GM23338 (cell line): Measurements from ENCODE around the gene ACTG1.

Experiments
- CREB1 ChIP-seq: fragments of 250-450 bp; sonication (Bioruptor Pico); IDR thresholded peaks from 2 replicates; pipeline ENCODE4 v1.5.0; 2020; ENCODE audit warnings: low read depth, mild to moderate bottlenecking, moderate library complexity
- EZH2 ChIP-seq: fragments of 200-600 bp; sonication (generic); IDR thresholded peaks from one replicate; pipeline ENCODE4 v1.8.0; 2017; ENCODE audit warnings: antibody characterized with exemption, mild to moderate bottlenecking, low read depth; ENCODE audit not compliant: unreplicated experiment
- EZH2phosphoT487 ChIP-seq: fragments of 200-600 bp; sonication (generic); IDR thresholded peaks from one replicate; pipeline ENCODE4 v1.8.1; 2018; ENCODE audit warnings: antibody characterized with exemption; ENCODE audit not compliant: unreplicated experiment
- POLR2AphosphoS5 ChIP-seq: IDR thresholded peaks from 2 replicates; pipeline ENCODE4 v1.6.1; 2016; ENCODE audit warnings: antibody characterized with exemption, low read depth
- ZNF331 ChIP-seq: fragments of 250-450 bp; sonication (Bioruptor Pico); IDR thresholded peaks from 2 replicates; pipeline ENCODE4 v1.5.0; 2020; ENCODE audit warnings: low read depth, mild to moderate bottlenecking, moderate library complexity
- TF ChIP-seq, protein P1 (sequence below), 2 experiments: fragments of 200-600 bp in 1 of 2; sonication (generic) in 1 of 2; conservative IDR thresholded peaks; 2 replicates each; pipeline versions ENCODE4 v1.5.1 to v1.6.1; 2016 to 2017; ENCODE audit warnings: antibody characterized with exemption in 2 of 2, low read depth in 2 of 2, mild to moderate bottlenecking in 2 of 2, moderate library complexity in 1 of 2
- TF ChIP-seq, protein P2 (sequence below): IDR thresholded peaks from one replicate; pipeline ENCODE4 v1.6.1; 2018; ENCODE audit warnings: antibody characterized with exemption; ENCODE audit not compliant: unreplicated experiment

DNA sequence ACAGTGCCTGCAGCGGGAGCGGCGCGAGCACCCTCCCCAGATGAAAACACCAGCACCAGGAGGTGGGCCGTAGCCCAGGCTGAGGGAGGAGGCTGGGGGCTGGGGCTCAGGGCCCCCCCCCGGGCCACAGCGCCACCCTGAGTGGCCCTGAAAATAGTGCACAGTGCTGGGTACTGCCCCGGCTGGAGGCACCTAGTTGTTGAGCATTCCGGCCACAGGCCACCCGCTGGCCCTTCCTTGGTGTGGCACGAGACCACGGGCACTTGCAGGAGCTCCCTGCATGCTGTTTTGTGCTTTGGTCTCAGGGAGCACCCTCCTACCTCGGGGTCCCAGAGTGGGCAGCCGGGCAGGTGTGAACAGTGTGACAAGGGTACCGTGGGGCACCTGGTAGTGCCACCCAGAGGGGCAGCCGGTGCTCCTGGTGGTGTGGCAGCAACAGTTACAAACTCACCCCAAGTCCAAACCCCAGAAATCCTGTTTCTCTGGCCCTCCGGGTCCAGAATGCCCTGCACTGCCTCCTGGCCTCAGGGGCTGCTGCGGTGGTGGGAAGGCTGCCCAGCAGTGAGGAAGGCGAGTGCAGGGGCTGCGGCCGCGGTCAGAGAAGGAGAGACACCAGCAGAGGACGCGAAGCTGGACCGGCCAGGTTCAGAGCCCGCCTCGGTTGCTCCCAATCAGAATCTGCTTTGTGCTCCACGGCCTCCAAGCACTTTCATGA lies 27.5 kb upstream of the ACTG1 start:
- TF ChIP-seq, protein P1, sequence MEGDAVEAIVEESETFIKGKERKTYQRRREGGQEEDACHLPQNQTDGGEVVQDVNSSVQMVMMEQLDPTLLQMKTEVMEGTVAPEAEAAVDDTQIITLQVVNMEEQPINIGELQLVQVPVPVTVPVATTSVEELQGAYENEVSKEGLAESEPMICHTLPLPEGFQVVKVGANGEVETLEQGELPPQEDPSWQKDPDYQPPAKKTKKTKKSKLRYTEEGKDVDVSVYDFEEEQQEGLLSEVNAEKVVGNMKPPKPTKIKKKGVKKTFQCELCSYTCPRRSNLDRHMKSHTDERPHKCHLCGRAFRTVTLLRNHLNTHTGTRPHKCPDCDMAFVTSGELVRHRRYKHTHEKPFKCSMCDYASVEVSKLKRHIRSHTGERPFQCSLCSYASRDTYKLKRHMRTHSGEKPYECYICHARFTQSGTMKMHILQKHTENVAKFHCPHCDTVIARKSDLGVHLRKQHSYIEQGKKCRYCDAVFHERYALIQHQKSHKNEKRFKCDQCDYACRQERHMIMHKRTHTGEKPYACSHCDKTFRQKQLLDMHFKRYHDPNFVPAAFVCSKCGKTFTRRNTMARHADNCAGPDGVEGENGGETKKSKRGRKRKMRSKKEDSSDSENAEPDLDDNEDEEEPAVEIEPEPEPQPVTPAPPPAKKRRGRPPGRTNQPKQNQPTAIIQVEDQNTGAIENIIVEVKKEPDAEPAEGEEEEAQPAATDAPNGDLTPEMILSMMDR (conservative IDR thresholded peaks at IDR 0.05; ENCODE audit: low read depth in 2 of 2), result no peak
- TF ChIP-seq EZH2, result no peak
- TF ChIP-seq POLR2AphosphoS5, result no peak
- no peak for TF ChIP-seq EZH2phosphoT487
- TF ChIP-seq CREB1, result no peak
- no peak for TF ChIP-seq ZNF331 (CRISPR knock-in tag)
- TF ChIP-seq, protein P2, sequence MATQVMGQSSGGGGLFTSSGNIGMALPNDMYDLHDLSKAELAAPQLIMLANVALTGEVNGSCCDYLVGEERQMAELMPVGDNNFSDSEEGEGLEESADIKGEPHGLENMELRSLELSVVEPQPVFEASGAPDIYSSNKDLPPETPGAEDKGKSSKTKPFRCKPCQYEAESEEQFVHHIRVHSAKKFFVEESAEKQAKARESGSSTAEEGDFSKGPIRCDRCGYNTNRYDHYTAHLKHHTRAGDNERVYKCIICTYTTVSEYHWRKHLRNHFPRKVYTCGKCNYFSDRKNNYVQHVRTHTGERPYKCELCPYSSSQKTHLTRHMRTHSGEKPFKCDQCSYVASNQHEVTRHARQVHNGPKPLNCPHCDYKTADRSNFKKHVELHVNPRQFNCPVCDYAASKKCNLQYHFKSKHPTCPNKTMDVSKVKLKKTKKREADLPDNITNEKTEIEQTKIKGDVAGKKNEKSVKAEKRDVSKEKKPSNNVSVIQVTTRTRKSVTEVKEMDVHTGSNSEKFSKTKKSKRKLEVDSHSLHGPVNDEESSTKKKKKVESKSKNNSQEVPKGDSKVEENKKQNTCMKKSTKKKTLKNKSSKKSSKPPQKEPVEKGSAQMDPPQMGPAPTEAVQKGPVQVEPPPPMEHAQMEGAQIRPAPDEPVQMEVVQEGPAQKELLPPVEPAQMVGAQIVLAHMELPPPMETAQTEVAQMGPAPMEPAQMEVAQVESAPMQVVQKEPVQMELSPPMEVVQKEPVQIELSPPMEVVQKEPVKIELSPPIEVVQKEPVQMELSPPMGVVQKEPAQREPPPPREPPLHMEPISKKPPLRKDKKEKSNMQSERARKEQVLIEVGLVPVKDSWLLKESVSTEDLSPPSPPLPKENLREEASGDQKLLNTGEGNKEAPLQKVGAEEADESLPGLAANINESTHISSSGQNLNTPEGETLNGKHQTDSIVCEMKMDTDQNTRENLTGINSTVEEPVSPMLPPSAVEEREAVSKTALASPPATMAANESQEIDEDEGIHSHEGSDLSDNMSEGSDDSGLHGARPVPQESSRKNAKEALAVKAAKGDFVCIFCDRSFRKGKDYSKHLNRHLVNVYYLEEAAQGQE, result no peak
